ENCODE data around the gene WDR90. TPM values are rescaled to one million over a fixed set of nuclear protein-coding genes. Genes with fewer than 3 reads are reported as not detected.
A peak's percentile ranks its signal among the peaks of the same experiment; 100 is the strongest.

WDR90 gene
- total RNA-seq, 4 donors from 2014 or later = 26.9 to 83.7 (median 54.1) TPM

DNA sequence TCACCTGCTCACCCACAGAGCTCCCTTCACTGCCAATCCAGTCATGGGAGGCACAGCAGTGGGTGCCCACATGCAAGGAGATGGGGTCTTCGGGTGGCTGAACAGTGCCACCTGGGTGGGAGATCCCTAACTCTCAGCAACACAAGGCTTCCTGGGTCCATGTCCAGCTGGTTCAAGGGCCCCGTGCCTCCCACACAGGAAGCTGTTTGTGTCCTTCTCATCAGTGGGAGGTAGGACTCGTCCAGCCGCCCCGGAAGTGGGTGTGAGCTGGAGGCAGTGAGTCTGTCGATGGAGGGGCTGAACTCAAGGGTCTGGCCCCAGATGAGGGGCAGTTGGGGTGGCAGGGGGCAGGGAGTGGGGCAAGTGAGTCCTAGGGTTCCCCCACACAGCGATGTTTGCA is 54.9 kb downstream of the WDR90 start:
- peaks cover 2 to 93% of the 10 kb centered on the region in 2 donors for H3K27me3 ChIP-seq

DNA sequence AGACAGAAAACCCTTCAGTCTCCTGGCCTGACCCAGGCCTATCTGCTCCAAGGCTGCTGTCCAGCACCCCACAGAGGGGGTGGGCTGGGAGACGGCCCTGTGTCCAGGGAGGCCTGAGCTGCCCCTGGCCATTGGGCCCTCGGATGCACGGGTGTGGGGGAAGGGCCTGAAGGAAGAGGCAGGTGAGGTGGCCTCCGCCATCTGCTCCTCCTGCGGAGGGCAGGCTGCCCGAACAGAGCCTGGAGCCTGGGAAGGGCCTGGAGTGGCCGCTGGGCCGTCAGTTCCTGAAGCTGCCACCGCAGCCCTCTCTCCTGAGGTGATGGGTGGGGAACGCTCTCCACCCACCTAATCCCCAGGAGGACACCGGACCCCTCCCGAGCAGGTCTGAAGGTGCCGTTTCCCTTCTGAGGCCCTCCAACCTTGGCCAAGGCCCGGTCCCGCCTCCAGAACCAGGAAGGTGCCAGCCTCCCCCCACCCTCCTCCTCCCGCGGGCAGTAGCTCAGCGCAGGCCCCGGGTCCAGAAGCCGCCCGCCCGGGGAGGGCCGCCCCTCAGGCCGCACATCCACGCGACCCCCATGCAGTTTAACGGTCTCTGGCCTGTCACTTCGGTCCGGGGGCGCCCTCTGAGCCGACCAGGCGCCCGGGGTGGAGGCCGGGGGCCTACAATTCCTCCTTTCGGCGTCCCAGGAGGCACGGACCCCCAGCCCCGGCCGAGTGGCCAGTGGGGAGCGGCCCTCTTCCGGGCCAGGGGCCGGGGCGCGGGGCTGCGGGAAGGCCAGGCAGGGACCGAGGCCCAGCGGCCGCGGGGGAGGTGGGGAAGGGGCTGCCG is 55.6 kb downstream of the WDR90 start:
- TF ChIP-seq, protein P1, sequence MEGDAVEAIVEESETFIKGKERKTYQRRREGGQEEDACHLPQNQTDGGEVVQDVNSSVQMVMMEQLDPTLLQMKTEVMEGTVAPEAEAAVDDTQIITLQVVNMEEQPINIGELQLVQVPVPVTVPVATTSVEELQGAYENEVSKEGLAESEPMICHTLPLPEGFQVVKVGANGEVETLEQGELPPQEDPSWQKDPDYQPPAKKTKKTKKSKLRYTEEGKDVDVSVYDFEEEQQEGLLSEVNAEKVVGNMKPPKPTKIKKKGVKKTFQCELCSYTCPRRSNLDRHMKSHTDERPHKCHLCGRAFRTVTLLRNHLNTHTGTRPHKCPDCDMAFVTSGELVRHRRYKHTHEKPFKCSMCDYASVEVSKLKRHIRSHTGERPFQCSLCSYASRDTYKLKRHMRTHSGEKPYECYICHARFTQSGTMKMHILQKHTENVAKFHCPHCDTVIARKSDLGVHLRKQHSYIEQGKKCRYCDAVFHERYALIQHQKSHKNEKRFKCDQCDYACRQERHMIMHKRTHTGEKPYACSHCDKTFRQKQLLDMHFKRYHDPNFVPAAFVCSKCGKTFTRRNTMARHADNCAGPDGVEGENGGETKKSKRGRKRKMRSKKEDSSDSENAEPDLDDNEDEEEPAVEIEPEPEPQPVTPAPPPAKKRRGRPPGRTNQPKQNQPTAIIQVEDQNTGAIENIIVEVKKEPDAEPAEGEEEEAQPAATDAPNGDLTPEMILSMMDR (IDR thresholded peaks at IDR 0.05) = no peak
- TF ChIP-seq EP300 (IDR thresholded peaks at IDR 0.05) = no peak
- TF ChIP-seq POLR2A (IDR thresholded peaks at IDR 0.05) = no peak
- no peaks in the 10 kb centered on the region for H3K36me3 ChIP-seq
- H3K4me3 ChIP-seq = peak overlapping the region in 1 of 4 donors; percentile 44
- peaks cover 2 to 93% of the 10 kb centered on the region in 2 donors for H3K27me3 ChIP-seq
- H3K9me3 ChIP-seq = no peaks in the 10 kb centered on the region
- 8 to 29% methylated on average over 20 to 35 of the region's 50 CpGs for WGBS, 2 donors
- no peak for DNase-seq (ENCODE audit: low spot score in 2 of 2)
- peak overlapping the region in 1 of 4 donors; percentile 20 for H3K27ac ChIP-seq
- peaks cover 0 to 42% (median 4%) of the 10 kb centered on the region in 4 donors for H3K4me1 ChIP-seq

More for the DNA sequence above, 54.9 kb downstream of the WDR90 start:
- H3K27ac ChIP-seq = no peak overlapping the region
- H3K4me1 ChIP-seq = peaks cover 0 to 40% (median 4%) of the 10 kb centered on the region in 4 donors
- H3K9me3 ChIP-seq = no peaks in the 10 kb centered on the region
- 49 to 90% methylated on average over 2 to 7 of the region's 7 CpGs for WGBS, 2 donors
- H3K36me3 ChIP-seq = no peaks in the 10 kb centered on the region
- no peak for DNase-seq (ENCODE audit: low spot score in 2 of 2)
- TF ChIP-seq POLR2A (IDR thresholded peaks at IDR 0.05) (no peak), EP300 (IDR thresholded peaks at IDR 0.05) (no peak)
- TF ChIP-seq, protein P1 (IDR thresholded peaks at IDR 0.05) = no peak
- H3K4me3 ChIP-seq = no peak overlapping the region

DNA sequence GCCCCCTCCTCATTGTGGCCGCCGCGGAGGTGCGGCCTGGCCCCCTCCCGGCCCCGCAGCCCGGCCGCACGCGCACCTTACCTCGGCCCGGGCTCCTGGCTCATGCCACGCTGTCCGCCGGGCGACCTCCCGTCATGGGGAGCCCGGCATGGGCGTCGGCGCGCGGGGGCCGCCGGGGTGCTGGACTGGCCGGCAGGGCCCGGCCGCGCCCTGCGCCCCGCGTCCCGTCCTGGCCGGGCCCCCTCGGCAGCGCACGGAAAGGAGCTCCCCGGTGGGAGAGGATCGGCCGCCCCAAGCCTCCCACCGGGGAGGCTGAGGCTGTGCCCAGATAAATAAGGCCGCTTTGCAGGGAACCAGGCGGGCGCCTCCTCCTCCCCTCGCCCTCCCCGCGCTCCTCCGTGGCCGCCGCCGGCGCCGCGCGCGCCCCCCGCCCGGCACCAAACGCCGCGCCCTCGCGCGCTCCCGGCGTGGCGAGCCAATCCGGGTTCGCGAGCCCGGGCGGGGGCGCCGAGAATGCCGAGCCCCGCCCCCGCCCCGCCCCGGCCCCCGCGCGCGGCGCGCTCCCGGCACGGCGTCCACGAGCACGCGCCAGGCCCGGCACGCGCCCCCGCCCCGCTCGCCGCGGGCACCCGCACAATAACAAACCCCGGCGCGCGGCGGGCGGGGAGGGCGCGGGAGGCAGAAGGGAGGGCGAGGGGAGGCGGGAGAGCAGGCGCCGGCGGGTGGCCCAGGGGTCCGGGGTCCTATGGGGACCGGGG is 56.4 kb downstream of the WDR90 start, which contains the start of gene FBXL16:
Gene FBXL16, minus strand, starts transcription at position 371 of the 758 bp plus-strand sequence. CDS start 8,396 bp downstream, outside the sequence.
- TF ChIP-seq, protein P1 (IDR thresholded peaks at IDR 0.05) = no peak
- TF ChIP-seq POLR2A (IDR thresholded peaks at IDR 0.05) (no peak), EP300 (IDR thresholded peaks at IDR 0.05) (no peak)
- peak within 1 kb of the TSS in 1 of 4 donors; percentile 50 for H3K27ac ChIP-seq
- H3K36me3 ChIP-seq = no peaks in the 10 kb centered on the region
- H3K4me1 ChIP-seq = peaks cover 0 to 46% (median 4%) of the 10 kb centered on the region in 4 donors
- 1% methylated on average over 23 to 37 of the region's 115 CpGs for WGBS, 2 donors
- H3K27me3 ChIP-seq = peaks cover 2 to 93% of the 10 kb centered on the region in 2 donors
- no peak for DNase-seq (ENCODE audit: low spot score in 2 of 2)
- no peaks in the 10 kb centered on the region for H3K9me3 ChIP-seq
- H3K4me3 ChIP-seq = peak within 1 kb of the TSS in 1 of 4 donors; percentile 44

DNA sequence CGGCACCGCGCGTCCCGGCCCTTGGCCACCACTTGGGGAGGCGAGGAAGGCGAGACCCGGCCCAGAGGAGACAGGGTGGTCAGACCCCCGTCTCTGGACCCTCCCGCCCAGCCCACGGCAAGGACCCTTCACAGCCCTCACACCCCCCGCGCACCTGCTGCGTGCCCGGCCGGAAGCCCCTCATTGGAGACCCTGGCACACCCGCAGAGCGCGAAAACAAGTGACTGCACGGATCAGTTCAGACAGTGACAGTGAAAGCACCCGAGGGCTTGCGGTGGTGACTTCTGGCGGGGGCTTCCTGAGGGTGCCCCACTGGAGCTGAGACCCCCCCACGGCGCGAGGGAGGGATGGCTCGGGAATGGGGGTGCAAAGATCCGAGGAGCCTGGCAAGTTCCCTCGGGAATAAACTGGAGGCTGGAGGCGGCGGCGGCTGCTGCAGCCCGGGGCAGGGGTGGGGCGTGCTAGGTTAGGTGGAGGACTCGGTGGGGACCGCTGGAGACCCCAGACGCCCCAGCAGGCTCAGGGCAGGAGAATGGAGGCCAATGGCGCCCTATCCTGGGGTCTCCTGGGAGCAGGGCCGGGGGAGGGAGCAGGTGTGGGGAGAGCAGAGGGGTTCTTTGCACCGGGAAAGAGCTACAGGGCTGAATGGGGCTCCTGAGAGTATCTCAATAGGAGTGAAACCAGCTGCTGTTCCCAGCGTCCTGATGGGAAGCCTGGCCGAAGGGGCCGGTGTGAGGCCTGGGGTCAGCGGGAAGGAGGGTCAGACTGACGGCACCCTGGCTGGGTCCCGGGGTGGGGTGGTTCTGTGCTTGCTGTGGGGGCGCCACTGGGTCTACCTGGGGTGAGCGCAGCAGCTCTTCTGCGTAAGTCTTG is 57.3 kb downstream of the WDR90 start:
- Histone ChIP-seq H3K9me3 (no peaks in the 10 kb centered on the region), H3K36me3 (no peaks in the 10 kb centered on the region), H3K27ac (peak overlapping the region in 1 of 4 donors; percentile 50), H3K27me3 (peaks cover 2 to 93% of the 10 kb centered on the region in 2 donors), H3K4me3 (peak overlapping the region in 1 of 4 donors; percentile 44), H3K4me1 (peaks cover 0 to 41% (median 4%) of the 10 kb centered on the region in 4 donors)
- TF ChIP-seq POLR2A (IDR thresholded peaks at IDR 0.05) (no peak), EP300 (IDR thresholded peaks at IDR 0.05) (no peak)
- TF ChIP-seq, protein P1 (IDR thresholded peaks at IDR 0.05) = no peak
- no peak for DNase-seq (ENCODE audit: low spot score in 2 of 2)
- 5 to 10% methylated on average over 21 to 33 of the region's 49 CpGs for WGBS, 2 donors
